SK-N-SH treated with all-trans-retinoic acid at 6 μM for 48 hours (cell line): ENCODE measurements around the gene COL25A1.

Source experiments
- ARNTL ChIP-seq: fragments of 450-650 bp; formaldehyde crosslinking; IDR thresholded peaks from 2 replicates; pipeline ENCODE4 v1.5.0; 2020; ENCODE audit warnings: low read depth, mild to moderate bottlenecking, moderate library complexity, borderline replicate concordance
- CSDC2 ChIP-seq: fragments of 250-450 bp; sonication (Bioruptor Pico); IDR thresholded peaks from 2 replicates; pipeline ENCODE4 v1.5.0; 2020; ENCODE audit warnings: mild to moderate bottlenecking, moderate library complexity
- GLIS3 ChIP-seq: fragments of 250-450 bp; sonication (Bioruptor Pico); IDR thresholded peaks from 2 replicates; pipeline ENCODE4 v1.5.0; 2020; ENCODE audit warnings: mild to moderate bottlenecking, moderate library complexity
- ISL1 ChIP-seq: fragments of 250-450 bp; sonication (Bioruptor Pico); IDR thresholded peaks from 2 replicates; pipeline ENCODE4 v2.1.2; 2022; ENCODE audit warnings: mild to moderate bottlenecking, moderate library complexity
- PPARA ChIP-seq: fragments of 250-450 bp; sonication (Bioruptor Pico); IDR thresholded peaks from 2 replicates; pipeline ENCODE4 v1.5.0; 2020; ENCODE audit warnings: mild to moderate bottlenecking, borderline replicate concordance
- RARB ChIP-seq: fragments of 250-450 bp; sonication (Bioruptor Pico); IDR thresholded peaks from 2 replicates; pipeline ENCODE4 v1.8.0; 2021; ENCODE audit warnings: mild to moderate bottlenecking, moderate library complexity
- SNAI2 ChIP-seq: fragments of 250-450 bp; sonication (Bioruptor Pico); IDR thresholded peaks from 2 replicates; pipeline ENCODE4 v1.5.0; 2020; ENCODE audit warnings: mild to moderate bottlenecking, moderate library complexity
- TOX ChIP-seq: fragments of 250-450 bp; sonication (Bioruptor Pico); IDR thresholded peaks from 2 replicates; pipeline ENCODE4 v1.8.0; 2021; ENCODE audit warnings: mild to moderate bottlenecking, moderate library complexity, borderline replicate concordance
- ZC3H10 ChIP-seq: fragments of 250-450 bp; sonication (Bioruptor Pico); IDR thresholded peaks from 2 replicates; pipeline ENCODE4 v1.5.1; 2021; ENCODE audit warnings: mild to moderate bottlenecking, moderate library complexity
- ZFP30 ChIP-seq: fragments of 450-650 bp; formaldehyde crosslinking; IDR thresholded peaks from 2 replicates; pipeline ENCODE4 v1.5.0; 2022; ENCODE audit warnings: mild to moderate bottlenecking, moderate library complexity
- ZNF8 ChIP-seq: fragments of 450-650 bp; formaldehyde crosslinking; IDR thresholded peaks from 2 replicates; pipeline ENCODE4 v1.5.0; 2020; ENCODE audit warnings: mild to moderate bottlenecking, moderate library complexity
- TF ChIP-seq, protein P1 (sequence below): fragments of 250-450 bp; sonication (Bioruptor Pico); IDR thresholded peaks from 2 replicates; pipeline ENCODE4 v1.8.0; 2020; ENCODE audit warnings: mild to moderate bottlenecking, moderate library complexity, borderline replicate concordance
- TF ChIP-seq, protein P2 (sequence below): fragments of 250-450 bp; sonication (Bioruptor Pico); IDR thresholded peaks from 2 replicates; pipeline ENCODE4 v1.5.1; 2021; ENCODE audit warnings: mild to moderate bottlenecking, moderate library complexity
- TF ChIP-seq, protein P3 (sequence below): fragments of 250-450 bp; sonication (Bioruptor Pico); IDR thresholded peaks from 2 replicates; pipeline ENCODE4 v1.5.1; 2020; ENCODE audit warnings: low read depth, mild to moderate bottlenecking, moderate library complexity

DNA sequence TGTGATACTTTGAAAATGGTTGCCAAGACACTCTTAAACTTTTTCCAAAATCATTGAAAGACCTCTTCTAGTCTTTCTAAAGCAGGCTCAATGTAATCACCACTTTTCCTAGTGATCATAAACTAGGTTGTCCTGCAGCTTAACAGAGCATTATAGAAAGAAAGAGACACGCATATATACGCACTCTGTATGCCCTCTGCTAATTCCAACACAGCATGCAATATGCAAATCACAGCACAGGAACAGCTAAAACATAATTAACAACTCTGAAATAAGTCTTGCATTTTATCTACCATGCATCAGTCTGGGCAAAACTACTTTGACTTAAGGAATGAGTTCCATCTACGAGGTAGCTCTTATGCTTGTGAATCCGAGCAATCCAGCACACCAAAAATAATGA, 94.6 kb downstream of the COL25A1 start:
- TF ChIP-seq ARNTL (no peak), RARB (CRISPR knock-in tag) (no peak), ZNF8 (CRISPR knock-in tag) (no peak), ZC3H10 (CRISPR knock-in tag) (no peak), GLIS3 (CRISPR knock-in tag) (no peak), CSDC2 (CRISPR knock-in tag) (no peak), ZFP30 (CRISPR knock-in tag) (no peak), TOX (CRISPR knock-in tag) (no peak), SNAI2 (no peak), PPARA (no peak), ISL1 (no peak)
- TF ChIP-seq, protein P1, sequence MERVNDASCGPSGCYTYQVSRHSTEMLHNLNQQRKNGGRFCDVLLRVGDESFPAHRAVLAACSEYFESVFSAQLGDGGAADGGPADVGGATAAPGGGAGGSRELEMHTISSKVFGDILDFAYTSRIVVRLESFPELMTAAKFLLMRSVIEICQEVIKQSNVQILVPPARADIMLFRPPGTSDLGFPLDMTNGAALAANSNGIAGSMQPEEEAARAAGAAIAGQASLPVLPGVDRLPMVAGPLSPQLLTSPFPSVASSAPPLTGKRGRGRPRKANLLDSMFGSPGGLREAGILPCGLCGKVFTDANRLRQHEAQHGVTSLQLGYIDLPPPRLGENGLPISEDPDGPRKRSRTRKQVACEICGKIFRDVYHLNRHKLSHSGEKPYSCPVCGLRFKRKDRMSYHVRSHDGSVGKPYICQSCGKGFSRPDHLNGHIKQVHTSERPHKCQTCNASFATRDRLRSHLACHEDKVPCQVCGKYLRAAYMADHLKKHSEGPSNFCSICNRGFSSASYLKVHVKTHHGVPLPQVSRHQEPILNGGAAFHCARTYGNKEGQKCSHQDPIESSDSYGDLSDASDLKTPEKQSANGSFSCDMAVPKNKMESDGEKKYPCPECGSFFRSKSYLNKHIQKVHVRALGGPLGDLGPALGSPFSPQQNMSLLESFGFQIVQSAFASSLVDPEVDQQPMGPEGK (CRISPR knock-in tag): no peak
- TF ChIP-seq, protein P2, sequence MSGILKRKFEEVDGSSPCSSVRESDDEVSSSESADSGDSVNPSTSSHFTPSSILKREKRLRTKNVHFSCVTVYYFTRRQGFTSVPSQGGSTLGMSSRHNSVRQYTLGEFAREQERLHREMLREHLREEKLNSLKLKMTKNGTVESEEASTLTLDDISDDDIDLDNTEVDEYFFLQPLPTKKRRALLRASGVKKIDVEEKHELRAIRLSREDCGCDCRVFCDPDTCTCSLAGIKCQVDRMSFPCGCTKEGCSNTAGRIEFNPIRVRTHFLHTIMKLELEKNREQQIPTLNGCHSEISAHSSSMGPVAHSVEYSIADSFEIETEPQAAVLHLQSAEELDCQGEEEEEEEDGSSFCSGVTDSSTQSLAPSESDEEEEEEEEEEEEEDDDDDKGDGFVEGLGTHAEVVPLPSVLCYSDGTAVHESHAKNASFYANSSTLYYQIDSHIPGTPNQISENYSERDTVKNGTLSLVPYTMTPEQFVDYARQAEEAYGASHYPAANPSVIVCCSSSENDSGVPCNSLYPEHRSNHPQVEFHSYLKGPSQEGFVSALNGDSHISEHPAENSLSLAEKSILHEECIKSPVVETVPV (CRISPR knock-in tag): no peak
- TF ChIP-seq, protein P3, sequence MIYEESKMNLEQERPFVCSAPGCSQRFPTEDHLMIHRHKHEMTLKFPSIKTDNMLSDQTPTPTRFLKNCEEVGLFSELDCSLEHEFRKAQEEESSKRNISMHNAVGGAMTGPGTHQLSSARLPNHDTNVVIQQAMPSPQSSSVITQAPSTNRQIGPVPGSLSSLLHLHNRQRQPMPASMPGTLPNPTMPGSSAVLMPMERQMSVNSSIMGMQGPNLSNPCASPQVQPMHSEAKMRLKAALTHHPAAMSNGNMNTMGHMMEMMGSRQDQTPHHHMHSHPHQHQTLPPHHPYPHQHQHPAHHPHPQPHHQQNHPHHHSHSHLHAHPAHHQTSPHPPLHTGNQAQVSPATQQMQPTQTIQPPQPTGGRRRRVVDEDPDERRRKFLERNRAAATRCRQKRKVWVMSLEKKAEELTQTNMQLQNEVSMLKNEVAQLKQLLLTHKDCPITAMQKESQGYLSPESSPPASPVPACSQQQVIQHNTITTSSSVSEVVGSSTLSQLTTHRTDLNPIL (CRISPR knock-in tag): no peak
